GM23248 (cell line): Measurements from ENCODE around the gene ARL4C. TPM values are rescaled to one million over a fixed set of nuclear protein-coding genes. Genes with fewer than 3 reads are reported as not detected.

Source experiments
- DNase-seq: peaks from one replicate; pipeline ENCODE4 v3.0.0-alpha.2; 2015
- H2AFZ ChIP-seq: fragments of 200-600 bp; sonication (generic); 2 replicates; pipeline ENCODE4 v1.6.1; 2016; ENCODE audit warnings: antibody characterized with exemption
- H3F3A ChIP-seq: fragments of 200-600 bp; sonication (generic); 2 replicates; pipeline ENCODE4 v1.6.1; 2016; ENCODE audit warnings: mild to moderate bottlenecking, antibody characterized with exemption, mixed run types; ENCODE audit not compliant: insufficient read depth
- H3K27ac ChIP-seq: fragments of 200-600 bp; sonication (generic); 2 replicates; pipeline ENCODE4 v1.5.1; 2016; ENCODE audit warnings: mild to moderate bottlenecking
- H3K27me3 ChIP-seq: fragments of 200-600 bp; sonication (generic); replicated peaks from 2 replicates; pipeline ENCODE4 v1.6.1; 2016; ENCODE audit warnings: mild to moderate bottlenecking; ENCODE audit not compliant: insufficient read depth
- H3K36me3 ChIP-seq: fragments of 200-600 bp; sonication (generic); 2 replicates; pipeline ENCODE4 v1.6.1; 2016; ENCODE audit warnings: low read depth, mild to moderate bottlenecking
- H3K4me1 ChIP-seq: fragments of 200-600 bp; sonication (generic); 2 replicates; pipeline ENCODE4 v1.6.1; 2016; ENCODE audit warnings: mild to moderate bottlenecking; ENCODE audit not compliant: insufficient read depth
- H3K4me2 ChIP-seq: fragments of 200-600 bp; sonication (generic); one replicate; pipeline ENCODE4 v1.6.1; 2016; ENCODE audit warnings: mild to moderate bottlenecking; ENCODE audit not compliant: unreplicated experiment
- H3K4me3 ChIP-seq: fragments of 200-600 bp; sonication (generic); 2 replicates; pipeline ENCODE4 v1.5.1; 2016; ENCODE audit warnings: mild to moderate bottlenecking
- H3K79me2 ChIP-seq: fragments of 200-600 bp; sonication (generic); 2 replicates; pipeline ENCODE4 v1.6.1; 2016; ENCODE audit warnings: mild to moderate bottlenecking; ENCODE audit not compliant: insufficient read depth
- H3K9ac ChIP-seq: fragments of 200-600 bp; sonication (generic); 2 replicates; pipeline ENCODE4 v1.6.1; 2016; ENCODE audit warnings: mild to moderate bottlenecking
- H3K9me2 ChIP-seq: fragments of 200-600 bp; sonication (generic); 2 replicates; pipeline ENCODE4 v1.6.1; 2016; ENCODE audit warnings: mixed run types, mild to moderate bottlenecking, moderate library complexity; ENCODE audit not compliant: insufficient read depth
- H3K9me3 ChIP-seq: fragments of 200-600 bp; sonication (generic); one replicate; pipeline ENCODE4 v1.6.1; 2017; ENCODE audit warnings: low read depth
- H4K20me1 ChIP-seq: fragments of 200-600 bp; sonication (generic); 2 replicates; pipeline ENCODE4 v1.6.0; 2016; ENCODE audit not compliant: insufficient read depth
- EZH2 ChIP-seq: fragments of 200-600 bp; sonication (generic); IDR thresholded peaks from 2 replicates; pipeline ENCODE4 v1.6.1; 2018; ENCODE audit warnings: antibody characterized with exemption, mild to moderate bottlenecking; ENCODE audit not compliant: insufficient read depth, poor library complexity, severe bottlenecking
- EZH2phosphoT487 ChIP-seq: fragments of 200-600 bp; sonication (generic); IDR thresholded peaks from 2 replicates; pipeline ENCODE4 v1.6.1; 2018; ENCODE audit warnings: antibody characterized with exemption, moderate library complexity, mild to moderate bottlenecking, low read depth; ENCODE audit not compliant: insufficient read depth
- WGBS, 2 experiments: methylation state at CpG; one replicate each; pipeline ENCODE4 v1.1.6; 2015 to 2017; ENCODE audit warnings: low lambda C conversion rate in 2 of 2, low coverage in 1 of 2; ENCODE audit errors: missing lambda C conversion rate in 2 of 2; 5-methylcytosine and 5-hydroxymethylcytosine counted together
- in situ Hi-C: fragments of 300-500 bp; cut with MboI; formaldehyde crosslinking; loops from 2 replicates; pipeline ENCODE4 v1.15.0; 2020
- polyA plus RNA-seq: library from polyadenylated mRNA; unstranded; fragments of >200 nt; fragmentation: Nextera tagmentation; extraction: Ambion mirVana; gene quantifications from 2 replicates; pipeline ENCODE4 v1.2.1, GENCODE V29; 2016
- total RNA-seq: library from RNA; depleted of rRNA; stranded (reverse); fragments of >200 nt; shearing (Covaris generic); gene quantifications from 2 replicates; pipeline ENCODE4 v1.2.3, GENCODE V29; 2014

ARL4C gene
- total and polyA plus RNA-seq, 2 experiments from 2014 or later, result 1.4 to 4.8 TPM

GRCh38 chr2:234483568-234484251, 13.2 kb downstream of the ARL4C start:
- Histone ChIP-seq H4K20me1 (no peaks in the 10 kb centered on the region), H3K4me3 (no peak overlapping the region), H3K9ac (no peak overlapping the region), H3K79me2 (no peaks in the 10 kb centered on the region), H3K27ac (no peak overlapping the region), H3K9me2 (no peaks in the 10 kb centered on the region), H2AFZ (no peak overlapping the region), H3K27me3 (no peaks in the 10 kb centered on the region), H3K4me2 (no peak overlapping the region), H3F3A (no peaks in the 10 kb centered on the region), H3K4me1 (no peaks in the 10 kb centered on the region), H3K9me3 (no peaks in the 10 kb centered on the region), H3K36me3 (no peaks in the 10 kb centered on the region)
- 75 to 76% methylated on average over 9 of the region's 9 CpGs for WGBS, 2 experiments
- DNase-seq, result peak; percentile 13
- TF ChIP-seq EZH2 (no peak), EZH2phosphoT487 (no peak)
- in situ Hi-C loops, result loop anchor here (25.0 kb wide), 1 partner anchor 196 kb away; no protein-coding TSS in a partner anchor

GRCh38 chr2:234481301-234481700, 15.6 kb downstream of the ARL4C start:
- H3K4me2 ChIP-seq, result no peak overlapping the region
- no peak for TF ChIP-seq EZH2
- no peak overlapping the region for H3K9ac ChIP-seq
- no peaks in the 10 kb centered on the region for H3K36me3 ChIP-seq
- H3K27ac ChIP-seq, result no peak overlapping the region
- H3F3A ChIP-seq, result no peaks in the 10 kb centered on the region
- no peaks in the 10 kb centered on the region for H3K79me2 ChIP-seq
- H3K9me3 ChIP-seq, result no peaks in the 10 kb centered on the region
- no peak overlapping the region for H3K4me3 ChIP-seq
- no peaks in the 10 kb centered on the region for H3K9me2 ChIP-seq
- H3K4me1 ChIP-seq, result no peaks in the 10 kb centered on the region
- 48% methylated on average over 5 of the region's 5 CpGs for WGBS, 2 experiments
- H2AFZ ChIP-seq, result no peak overlapping the region
- DNase-seq, result no peak
- no peaks in the 10 kb centered on the region for H3K27me3 ChIP-seq
- no peaks in the 10 kb centered on the region for H4K20me1 ChIP-seq
- in situ Hi-C loops, result loop anchor here (25.0 kb wide), 1 partner anchor 194 kb away; no protein-coding TSS in a partner anchor

DNA sequence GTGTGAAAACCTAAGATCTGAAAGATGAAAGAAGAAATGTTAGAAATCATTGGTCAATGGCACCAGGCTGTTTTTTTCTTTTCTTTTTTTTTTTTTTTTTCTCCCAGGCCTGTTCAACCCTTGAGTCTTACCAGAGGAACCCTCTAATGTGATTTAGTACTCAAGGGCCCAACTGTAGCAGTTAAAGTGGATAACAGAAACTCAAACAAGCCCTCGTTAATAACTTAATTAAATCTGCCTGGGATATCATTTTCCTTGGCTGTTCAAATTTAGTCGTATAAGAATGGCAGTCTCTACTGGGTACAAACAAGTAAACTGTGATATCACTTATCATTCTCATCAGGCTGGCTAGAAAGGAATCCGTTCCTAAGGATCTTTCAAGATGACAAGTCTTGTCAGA, 16.5 kb downstream of the ARL4C start:
- no peak overlapping the region for H3K9ac ChIP-seq
- in situ Hi-C loops, result loop anchor here (25.0 kb wide), 1 partner anchor 193 kb away; no protein-coding TSS in a partner anchor
- no peak overlapping the region for H3K4me2 ChIP-seq
- H3K27me3 ChIP-seq, result no peaks in the 10 kb centered on the region
- DNase-seq, result no peak
- no peak for TF ChIP-seq EZH2phosphoT487
- TF ChIP-seq EZH2, result no peak
- 61% methylated on average over 3 of the region's 3 CpGs for WGBS, 2 experiments
- H3K9me2 ChIP-seq, result no peaks in the 10 kb centered on the region
- no peak overlapping the region for H3K4me3 ChIP-seq
- no peaks in the 10 kb centered on the region for H4K20me1 ChIP-seq
- no peaks in the 10 kb centered on the region for H3K9me3 ChIP-seq
- no peaks in the 10 kb centered on the region for H3K36me3 ChIP-seq
- H3K4me1 ChIP-seq, result no peaks in the 10 kb centered on the region
- H3K79me2 ChIP-seq, result no peaks in the 10 kb centered on the region
- H3F3A ChIP-seq, result no peaks in the 10 kb centered on the region
- H3K27ac ChIP-seq, result no peak overlapping the region
- H2AFZ ChIP-seq, result no peak overlapping the region

GRCh38 chr2:234479465-234479864, 17.4 kb downstream of the ARL4C start:
- no peaks in the 10 kb centered on the region for H3K36me3 ChIP-seq
- H3K9me3 ChIP-seq, result no peaks in the 10 kb centered on the region
- no peak overlapping the region for H3K4me2 ChIP-seq
- no peaks in the 10 kb centered on the region for H3K4me1 ChIP-seq
- DNase-seq, result no peak
- no peaks in the 10 kb centered on the region for H3F3A ChIP-seq
- no peak overlapping the region for H3K27ac ChIP-seq
- H3K79me2 ChIP-seq, result no peaks in the 10 kb centered on the region
- TF ChIP-seq EZH2, result no peak
- TF ChIP-seq EZH2phosphoT487, result no peak
- H4K20me1 ChIP-seq, result no peaks in the 10 kb centered on the region
- no peaks in the 10 kb centered on the region for H3K27me3 ChIP-seq
- in situ Hi-C loops, result loop anchor here (25.0 kb wide), 1 partner anchor 192 kb away; no protein-coding TSS in a partner anchor
- no peak overlapping the region for H2AFZ ChIP-seq
- no peak overlapping the region for H3K9ac ChIP-seq
- no peak overlapping the region for H3K4me3 ChIP-seq
- H3K9me2 ChIP-seq, result no peaks in the 10 kb centered on the region
- WGBS, 2 experiments, result 86 to 89% methylated on average over 9 of the region's 9 CpGs
